Prostate gland (tissue), 2 donors: Measurements from ENCODE around the gene CDC14A.

ENCODE experiments used
- CTCF ChIP-seq, 4 experiments: fragments of 200-600 bp in 2 of 4; fragments of 450-650 bp in 2 of 4; sonication (generic) in 2 of 4; IDR thresholded peaks; 1 replicate in 3 of 4; 2 replicates in 1 of 4; pipeline ENCODE4 v1.5.1; 2016 to 2019; ENCODE audit warnings: antibody characterized with exemption in 4 of 4, mild to moderate bottlenecking in 2 of 4, moderate library complexity in 2 of 4
- POLR2A ChIP-seq: fragments of 450-650 bp; IDR thresholded peaks from one replicate; pipeline ENCODE4 v1.6.1; 2016; ENCODE audit warnings: antibody characterized with exemption, mild to moderate bottlenecking
- POLR2AphosphoS5 ChIP-seq: sonication (generic); formaldehyde crosslinking; IDR thresholded peaks from one replicate; pipeline ENCODE4 v1.6.1; 2017; ENCODE audit warnings: antibody characterized with exemption

GRCh38 chr1:100431954-100432353, 79.6 kb downstream of the CDC14A start:
- TF ChIP-seq POLR2A, result no peak
- TF ChIP-seq POLR2AphosphoS5, result no peak
- TF ChIP-seq CTCF (IDR thresholded peaks at IDR 0.05), result no peak
